Measurements from ENCODE around the gene C2orf81.
"Not testable (repeated sequence)": the region's sequence is repeated elsewhere in the genome, so short reads cannot be mapped to it uniquely, and the experiment has no call there.

The C2orf81 gene

DNA sequence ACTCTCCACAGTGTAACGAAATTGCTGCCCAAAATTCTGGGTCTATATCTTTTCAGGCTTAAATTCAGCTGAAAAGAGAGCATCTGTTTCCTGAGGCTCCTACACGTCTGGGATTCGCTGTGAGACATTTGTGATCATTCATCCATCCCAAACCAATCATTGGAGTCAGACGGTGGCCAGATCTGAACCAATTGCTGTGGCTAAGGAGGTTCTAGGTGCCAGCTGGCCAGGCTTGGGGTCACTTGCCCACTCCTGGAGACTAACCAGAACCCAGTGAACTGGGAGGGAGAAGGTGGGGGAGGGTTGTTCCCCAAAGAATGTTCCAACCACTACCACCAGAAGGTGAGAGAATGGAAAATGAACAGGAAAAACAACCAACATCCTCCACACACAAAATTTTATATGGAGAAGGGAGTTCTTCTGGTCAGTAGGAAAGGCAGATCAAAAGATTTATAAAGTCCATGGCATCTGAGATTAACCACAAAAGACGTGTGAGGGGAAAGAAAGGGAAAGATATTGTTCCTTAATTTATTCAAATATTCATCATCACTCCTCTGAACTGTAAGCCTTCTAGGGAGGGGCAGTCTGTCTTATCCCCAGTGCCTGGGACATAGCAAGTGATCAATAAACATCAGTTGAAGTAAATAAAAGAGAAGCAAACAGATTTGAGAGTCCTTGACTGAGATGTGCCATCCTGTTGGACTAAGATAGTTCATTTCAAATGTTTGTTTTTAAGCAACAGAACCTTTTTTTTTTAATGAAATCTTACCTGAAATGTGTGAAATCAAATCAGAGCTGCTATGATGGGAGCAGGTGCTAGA lies 23.3 kb upstream of the C2orf81 start:
- in situ Hi-C loops (cut with HindIII; ENCODE audit: low sequenced_read_pairs) = no loop called here

GRCh38 chr2:74442483-74443297 lies 21.3 kb upstream of the C2orf81 start:
- in situ Hi-C loops (cut with HindIII; ENCODE audit: low sequenced_read_pairs) = not testable (repeated sequence)

GRCh38 chr2:74441690-74442482 lies 20.5 kb upstream of the C2orf81 start, which contains the start of gene RTKN:
Gene RTKN (minus strand): TSS chr2:74441937. CDS start chr2:74441816, 121 bp downstream.
- in situ Hi-C loops (cut with HindIII; ENCODE audit: low sequenced_read_pairs) = no loop called here

DNA sequence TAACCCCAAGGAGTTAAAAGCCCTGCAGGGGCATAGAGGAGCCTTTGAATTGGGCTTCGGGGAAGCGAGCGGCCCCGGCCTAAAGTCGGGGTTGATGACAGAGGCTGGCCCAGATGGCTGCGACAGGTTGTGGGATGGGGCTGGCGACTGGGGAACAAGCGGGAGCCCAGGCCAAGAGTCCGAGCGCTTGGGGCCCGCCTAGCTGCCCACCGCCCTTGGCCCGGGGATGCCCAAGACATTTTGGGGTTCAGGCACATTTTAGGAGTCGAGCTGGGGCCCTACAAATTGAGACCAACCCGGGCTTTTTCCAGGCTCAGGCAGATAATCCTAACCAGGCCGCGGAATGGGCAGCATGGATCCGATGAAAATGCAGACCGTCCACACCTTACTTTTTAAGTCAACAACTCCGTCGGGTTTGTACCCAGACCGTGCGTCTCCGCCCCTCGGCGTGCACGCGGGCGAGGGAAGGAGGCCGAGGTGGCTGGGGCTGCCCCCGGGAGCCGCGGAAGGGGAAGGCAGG lies 19.8 kb upstream of the C2orf81 start:
- in situ Hi-C loops (cut with HindIII; ENCODE audit: low sequenced_read_pairs) = no loop called here

DNA sequence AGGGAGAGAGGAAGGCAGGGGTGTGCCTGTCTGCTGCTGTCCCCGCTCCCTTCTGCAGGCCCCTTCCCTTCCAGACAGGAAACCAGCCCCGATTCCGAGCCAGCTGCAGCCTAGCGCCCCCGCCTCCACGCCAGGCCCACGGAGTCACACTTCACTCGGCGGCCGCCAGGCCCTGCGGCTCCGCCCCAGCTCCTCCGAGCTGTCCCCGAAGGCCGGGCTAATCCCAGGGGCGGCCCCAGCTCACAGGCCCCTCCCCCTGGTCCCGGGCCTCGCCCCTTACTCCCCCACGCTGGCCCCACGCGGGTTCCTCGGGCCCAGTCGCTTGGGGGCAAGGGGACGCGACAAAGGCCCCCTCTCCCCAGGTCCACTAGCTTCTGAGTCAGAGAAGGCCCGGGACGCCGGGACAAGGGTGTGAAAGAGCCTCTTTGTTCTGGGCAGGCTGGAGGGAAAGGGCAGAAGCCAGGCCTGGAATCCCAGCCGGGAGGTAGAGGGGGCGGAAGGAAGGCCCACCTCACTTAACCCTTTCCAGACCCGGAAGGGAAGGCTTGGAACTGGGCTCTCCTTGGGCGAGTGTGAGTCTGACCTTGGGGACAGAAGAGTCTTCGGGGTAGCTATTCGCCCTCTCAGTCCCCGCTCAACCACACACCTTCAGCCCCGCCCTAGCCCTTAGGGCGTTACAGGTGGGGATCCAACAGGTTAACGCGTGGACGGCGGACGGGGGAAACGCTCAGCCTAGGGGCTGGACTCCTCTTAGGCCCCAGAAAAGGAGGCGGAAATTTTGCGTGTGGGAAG lies 19.2 kb upstream of the C2orf81 start:
- in situ Hi-C loops (cut with HindIII; ENCODE audit: low sequenced_read_pairs) = no loop called here

DNA sequence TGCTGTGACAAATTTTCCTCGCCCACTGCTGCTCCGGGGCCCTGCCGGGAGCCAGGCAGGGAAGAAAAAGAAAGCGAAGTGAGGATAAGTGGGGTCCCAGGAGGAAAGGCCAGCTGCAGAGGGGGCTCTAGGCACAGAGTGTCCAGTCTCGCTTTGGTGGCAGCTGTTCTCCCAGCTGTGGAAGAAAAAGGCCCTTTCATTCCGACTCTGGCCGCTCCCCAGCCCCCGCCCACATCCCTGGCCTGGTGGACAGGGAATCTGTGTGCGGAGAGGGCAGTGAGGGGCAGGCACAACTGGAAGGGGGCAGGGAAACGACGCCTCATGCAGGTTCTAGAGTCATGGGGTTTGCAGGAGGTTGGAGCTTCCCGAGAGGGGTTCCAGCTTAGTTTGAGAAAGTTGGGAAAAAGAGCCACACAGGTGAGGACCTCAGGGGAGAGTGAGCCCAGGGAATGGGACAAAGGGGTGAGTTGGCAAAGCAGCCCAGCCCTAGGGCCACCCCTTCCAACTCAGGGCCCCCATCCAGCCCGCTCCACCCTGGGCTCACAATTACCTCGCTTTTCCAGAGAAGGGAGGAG lies 18.5 kb upstream of the C2orf81 start:
- in situ Hi-C loops (cut with HindIII; ENCODE audit: low sequenced_read_pairs) = no loop called here

DNA sequence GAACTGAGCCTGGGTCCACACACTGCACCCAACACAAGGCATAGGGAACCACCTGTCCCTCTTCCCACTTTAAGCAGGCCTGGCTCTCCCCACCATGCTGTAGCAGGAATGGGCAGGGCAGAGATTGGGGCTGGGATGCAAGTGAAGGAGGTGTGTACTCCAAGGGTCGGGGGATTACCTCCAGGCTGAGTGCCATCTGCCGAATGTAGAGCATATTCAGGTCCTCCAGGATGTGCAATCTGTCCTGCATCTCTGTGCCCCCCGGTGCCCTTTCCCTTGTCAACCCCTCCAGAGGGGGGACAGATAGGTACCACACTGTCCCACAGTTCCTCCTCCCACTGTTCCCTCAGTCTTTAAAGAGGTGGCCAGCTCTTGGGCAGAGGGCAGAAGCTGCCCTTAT lies 18.0 kb upstream of the C2orf81 start:
- in situ Hi-C loops (cut with HindIII; ENCODE audit: low sequenced_read_pairs) = no loop called here

DNA sequence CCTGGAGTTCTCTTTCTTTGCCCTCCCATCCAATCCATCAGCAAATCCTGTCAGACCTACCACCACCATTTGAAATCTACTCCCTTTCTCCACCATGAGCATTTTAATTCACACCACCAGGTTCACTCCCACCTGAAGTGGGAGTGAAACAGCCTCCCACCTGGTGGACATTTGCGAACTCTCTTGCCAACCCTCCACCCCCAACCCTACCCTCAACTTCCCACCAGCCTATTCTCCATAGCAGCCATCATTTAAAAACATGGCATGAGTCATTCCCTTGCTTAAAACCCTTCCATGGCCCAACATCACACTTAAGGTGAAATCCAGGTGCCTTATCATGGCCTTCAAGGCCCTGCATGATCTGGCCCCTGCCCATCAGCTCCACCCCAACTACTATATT lies 16.8 kb upstream of the C2orf81 start:
- in situ Hi-C loops (cut with HindIII; ENCODE audit: low sequenced_read_pairs) = no loop called here

GRCh38 chr2:74436848-74437695 lies 15.7 kb upstream of the C2orf81 start:
- in situ Hi-C loops (cut with HindIII; ENCODE audit: low sequenced_read_pairs) = no loop called here

- in situ Hi-C loops (cut with HindIII; ENCODE audit: low sequenced_read_pairs) = no loop called here
Observed at GRCh38 chr2:74436111-74436805, 14.8 kb upstream of the C2orf81 start.

GRCh38 chr2:74430502-74430901 lies 9.1 kb upstream of the C2orf81 start:
- in situ Hi-C loops (cut with HindIII; ENCODE audit: low sequenced_read_pairs) = no loop called here

DNA sequence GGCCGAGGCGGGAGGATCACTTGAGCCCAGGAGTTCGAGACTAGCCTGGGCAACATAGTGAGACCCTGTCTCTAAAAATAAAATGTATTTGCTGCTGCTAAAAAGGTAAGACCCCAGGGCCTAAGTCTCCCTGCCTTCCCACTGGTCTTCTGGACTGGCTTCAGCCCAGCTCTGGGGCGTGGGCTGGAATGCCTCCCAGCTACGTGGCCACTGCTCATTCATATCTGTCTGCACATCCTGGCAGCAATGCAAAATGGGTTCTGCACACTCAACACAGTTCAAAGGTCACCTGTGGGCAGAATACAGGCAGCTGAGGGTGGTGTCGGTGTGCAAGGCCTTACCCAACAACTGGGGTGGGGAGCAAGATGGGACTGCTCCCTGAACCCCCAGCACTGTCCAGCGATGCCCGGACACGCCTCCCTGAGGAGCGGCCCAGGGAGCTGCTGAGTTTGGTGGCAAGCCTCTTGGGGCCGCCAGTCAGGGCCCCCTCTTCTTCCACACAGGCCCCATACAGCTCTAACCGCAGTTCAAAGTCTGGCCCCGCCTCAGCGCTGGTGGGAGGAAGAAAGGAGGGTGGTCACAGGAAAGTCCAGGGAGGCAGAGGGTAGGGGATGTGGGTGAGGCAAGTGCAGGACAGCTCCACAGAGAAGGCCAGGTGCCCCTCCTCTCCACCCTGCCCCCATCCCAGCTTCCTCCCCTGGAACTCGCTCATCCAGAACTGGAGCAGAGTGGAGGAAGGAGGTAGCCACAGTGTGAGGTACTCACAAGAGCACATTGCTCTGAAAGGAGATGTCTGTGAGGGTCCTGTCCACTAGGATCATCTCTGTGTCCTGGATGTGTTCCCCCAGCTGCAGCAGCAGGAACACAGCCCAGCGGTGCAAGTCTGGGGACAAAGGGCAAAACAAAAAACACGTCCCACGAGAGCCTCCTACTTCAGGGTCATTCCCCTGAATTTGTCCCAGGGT lies 8.3 kb upstream of the C2orf81 start:
- in situ Hi-C loops (cut with HindIII; ENCODE audit: low sequenced_read_pairs) = no loop called here

DNA sequence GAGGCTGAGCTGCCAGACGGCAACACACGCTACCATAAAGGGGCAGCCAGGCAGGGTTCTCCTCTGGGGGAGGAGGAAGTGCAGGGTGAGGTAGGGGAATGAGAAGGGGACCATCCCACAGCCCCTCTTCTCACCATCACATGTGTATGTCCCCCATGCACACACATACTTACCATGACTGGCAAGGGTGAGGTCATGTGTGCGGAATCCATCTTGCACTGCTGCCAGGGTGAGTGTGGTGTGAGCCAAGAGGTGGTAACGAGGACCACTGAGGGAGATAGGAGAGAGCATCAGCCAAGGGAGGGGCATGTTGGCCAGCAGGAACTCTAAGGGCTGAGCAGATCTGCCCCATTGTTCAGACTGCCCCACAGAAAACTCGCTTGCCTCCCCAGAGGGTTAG lies 7.3 kb upstream of the C2orf81 start:
- in situ Hi-C loops (cut with HindIII; ENCODE audit: low sequenced_read_pairs) = no loop called here

GRCh38 chr2:74427551-74427950 lies 6.1 kb upstream of the C2orf81 start:
- in situ Hi-C loops (cut with HindIII; ENCODE audit: low sequenced_read_pairs) = no loop called here

GRCh38 chr2:74426181-74426758 lies 4.9 kb upstream of the C2orf81 start:
- in situ Hi-C loops (cut with HindIII; ENCODE audit: low sequenced_read_pairs) = no loop called here

DNA sequence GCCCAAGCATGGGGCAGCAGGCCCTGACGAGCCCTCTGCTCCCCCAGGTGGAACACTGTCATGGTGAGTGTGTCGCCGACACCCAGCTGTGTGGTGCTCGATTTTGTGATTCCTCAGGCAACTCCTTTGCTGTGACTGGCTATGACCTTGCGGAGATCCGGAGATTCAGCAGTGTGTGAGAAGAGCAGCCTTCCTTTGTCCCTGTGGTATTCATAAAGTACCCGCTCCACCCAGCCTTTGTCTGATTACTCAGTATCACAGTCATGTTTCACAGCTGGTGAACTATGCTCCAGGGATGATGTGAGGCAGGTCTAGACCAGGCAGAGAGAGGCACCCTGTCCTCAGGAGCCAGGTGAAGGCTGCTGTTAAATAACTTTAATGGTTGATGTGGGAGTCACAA lies 4.1 kb upstream of the C2orf81 start:
- in situ Hi-C loops (cut with HindIII; ENCODE audit: low sequenced_read_pairs) = no loop called here

DNA sequence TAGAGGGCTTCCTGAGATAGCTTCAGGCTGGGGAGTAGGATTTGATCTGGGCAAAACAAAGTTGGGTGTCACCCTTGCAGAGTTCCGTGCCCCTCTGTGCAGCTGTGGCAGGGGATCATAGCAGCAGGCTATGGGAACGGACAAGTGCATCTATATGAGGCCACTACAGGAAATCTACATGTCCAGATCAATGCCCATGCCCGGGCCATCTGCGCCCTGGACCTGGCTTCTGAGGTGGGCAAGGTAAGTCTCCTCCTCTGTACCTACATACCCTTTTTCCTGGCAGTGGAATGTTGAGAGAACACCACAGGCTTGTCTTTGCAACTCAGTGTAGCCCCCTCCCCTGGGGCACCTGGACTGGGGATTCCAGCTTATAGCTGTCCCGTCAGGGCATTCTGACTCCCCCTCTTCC lies 3.6 kb upstream of the C2orf81 start:
- in situ Hi-C loops (cut with HindIII; ENCODE audit: low sequenced_read_pairs) = no loop called here
